22Rv1 (cell line): ENCODE data around the gene CCNK.

Source experiments
- CTCF ChIP-seq: fragments of 450-650 bp; IDR thresholded peaks from 2 replicates; pipeline ENCODE4 v1.5.1; 2017; ENCODE audit warnings: mild to moderate bottlenecking
- ZFX ChIP-seq: fragments of 450-650 bp; IDR thresholded peaks from 2 replicates; pipeline ENCODE4 v1.6.1; 2017; ENCODE audit warnings: antibody characterized with exemption, borderline replicate concordance

GRCh38 chr14:99548871-99549515 is 67.8 kb downstream of the CCNK start:
- TF ChIP-seq CTCF (no peak), ZFX (no peak)
